Trophoblast cell (in vitro differentiated cells and primary cell): Measurements from ENCODE around the gene BICC1.

Experiments used
- DNase-seq, 2 donors: peaks; one replicate each; pipeline ENCODE4 v3.0.0-alpha.2; 2016
- H2AFZ ChIP-seq: 2 replicates; pipeline ENCODE4 v1.6.1; 2013; ENCODE audit warnings: low read length, moderate library complexity, mild to moderate bottlenecking; ENCODE audit not compliant: insufficient read depth, poor library complexity
- H2AK5ac ChIP-seq: 2 replicates; pipeline ENCODE4 v1.6.1; 2013; ENCODE audit warnings: mild to moderate bottlenecking, low read length
- H2BK120ac ChIP-seq: 2 replicates; pipeline ENCODE4 v1.6.1; 2013; ENCODE audit warnings: low read length, mild to moderate bottlenecking, moderate library complexity; ENCODE audit not compliant: insufficient read depth, poor library complexity
- H2BK12ac ChIP-seq: 2 replicates; pipeline ENCODE4 v1.6.1; 2013; ENCODE audit warnings: mild to moderate bottlenecking, low read length, moderate library complexity
- H2BK5ac ChIP-seq: 2 replicates; pipeline ENCODE4 v1.6.1; 2013; ENCODE audit warnings: low read length, low read depth, moderate library complexity, mild to moderate bottlenecking; ENCODE audit not compliant: poor library complexity
- H3K14ac ChIP-seq: 2 replicates; pipeline ENCODE4 v1.6.1; 2013; ENCODE audit warnings: mild to moderate bottlenecking, low read length
- H3K18ac ChIP-seq: 2 replicates; pipeline ENCODE4 v1.6.1; 2013; ENCODE audit warnings: mild to moderate bottlenecking, low read length
- H3K23ac ChIP-seq: 2 replicates; pipeline ENCODE4 v1.6.1; 2013; ENCODE audit warnings: low read length
- H3K27ac ChIP-seq: 2 replicates; pipeline ENCODE4 v1.5.1; 2013; ENCODE audit warnings: low read depth, mild to moderate bottlenecking, inconsistent platforms, low read length, moderate library complexity
- H3K27me3 ChIP-seq: 2 replicates; pipeline ENCODE4 v1.6.1; 2013; ENCODE audit warnings: inconsistent platforms, mild to moderate bottlenecking, low read length, moderate library complexity; ENCODE audit not compliant: insufficient read depth
- H3K36me3 ChIP-seq, 2 experiments: 1 replicate in 1 of 2; 2 replicates in 1 of 2; pipeline ENCODE4 v1.6.1; 2013; ENCODE audit warnings: low read length in 2 of 2, mild to moderate bottlenecking in 2 of 2, moderate library complexity in 1 of 2; ENCODE audit not compliant: insufficient read depth in 2 of 2, control insufficient read depth in 1 of 2
- H3K4ac ChIP-seq: 2 replicates; pipeline ENCODE4 v1.6.1; 2013; ENCODE audit warnings: low read depth, mild to moderate bottlenecking, low read length, moderate library complexity
- H3K4me1 ChIP-seq, 2 experiments: 1 replicate in 1 of 2; 2 replicates in 1 of 2; pipeline ENCODE4 v1.6.1; 2013; ENCODE audit warnings: low read length in 2 of 2, mild to moderate bottlenecking in 2 of 2, moderate library complexity in 1 of 2; ENCODE audit not compliant: insufficient read depth in 2 of 2, control insufficient read depth in 1 of 2
- H3K4me2 ChIP-seq: 2 replicates; pipeline ENCODE4 v1.6.1; 2013; ENCODE audit warnings: inconsistent platforms, mild to moderate bottlenecking, low read length, moderate library complexity
- H3K4me3 ChIP-seq: 2 replicates; pipeline ENCODE4 v1.5.1; 2013; ENCODE audit warnings: mild to moderate bottlenecking, low read depth, low read length, inconsistent platforms
- H3K79me1 ChIP-seq: one replicate; pipeline ENCODE4 v1.6.1; 2013; ENCODE audit warnings: low read length
- H3K79me2 ChIP-seq: 2 replicates; pipeline ENCODE4 v1.6.1; 2013; ENCODE audit warnings: low read length, mild to moderate bottlenecking; ENCODE audit not compliant: control insufficient read depth, insufficient read depth, poor library complexity
- H3K9ac ChIP-seq: 2 replicates; pipeline ENCODE4 v1.6.1; 2013; ENCODE audit warnings: mild to moderate bottlenecking, low read length
- H3K9me3 ChIP-seq: 2 replicates; pipeline ENCODE4 v1.6.1; 2013; ENCODE audit warnings: low read depth, mild to moderate bottlenecking, control low read depth, inconsistent platforms, low read length; ENCODE audit not compliant: insufficient read depth
- H4K12ac ChIP-seq: 2 replicates; pipeline ENCODE4 v1.6.1; 2013; ENCODE audit warnings: low read depth, mild to moderate bottlenecking, low read length, moderate library complexity
- H4K8ac ChIP-seq: 2 replicates; pipeline ENCODE4 v1.6.1; 2013; ENCODE audit warnings: low read depth, mild to moderate bottlenecking, low read length, moderate library complexity
- H4K91ac ChIP-seq: one replicate; pipeline ENCODE4 v1.6.1; 2013; ENCODE audit warnings: low read depth, mild to moderate bottlenecking, low read length, moderate library complexity
- WGBS: extraction: QIAGEN DNeasy Blood & Tissue Kit; methylation state at CpG from one replicate; pipeline ENCODE4 v1.1.7; 2013; ENCODE audit warnings: missing lambda C conversion rate; ENCODE audit not compliant: insufficient read length, insufficient coverage; ENCODE audit errors: extremely low coverage; 5-methylcytosine and 5-hydroxymethylcytosine counted together

BICC1 gene

DNA sequence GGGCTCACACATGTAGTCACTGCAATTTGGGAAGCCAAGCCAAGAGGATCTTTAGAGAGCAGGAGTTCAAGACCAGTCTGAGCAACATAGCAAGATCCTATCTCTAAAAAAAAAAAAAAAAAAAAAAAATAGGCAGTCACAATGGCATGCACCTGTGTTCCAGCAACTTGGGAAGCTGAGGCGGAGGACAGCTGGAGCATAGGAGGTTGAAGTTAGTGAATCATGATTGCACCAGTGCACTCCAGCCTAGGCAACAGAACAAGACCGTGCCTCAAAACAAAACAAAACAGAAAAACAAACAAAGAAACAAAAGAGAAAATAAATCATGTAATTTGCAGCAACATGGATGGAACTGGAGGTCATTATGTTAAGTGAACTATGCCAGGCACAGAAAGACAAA is 33.6 kb upstream of the BICC1 start:
- H3K4me3 ChIP-seq = no peak overlapping the region
- no peak overlapping the region for H2BK5ac ChIP-seq
- no peak overlapping the region for H3K27ac ChIP-seq
- H3K4me2 ChIP-seq = no peak overlapping the region
- no peaks in the 10 kb centered on the region for H3K79me2 ChIP-seq
- no peak overlapping the region for H2BK12ac ChIP-seq
- H3K27me3 ChIP-seq = no peaks in the 10 kb centered on the region
- WGBS = no CpG with 5 or more reads among the region's 2 CpGs
- no peak overlapping the region for H2BK120ac ChIP-seq
- H3K4ac ChIP-seq = no peak overlapping the region
- H3K9ac ChIP-seq = no peak overlapping the region
- H4K12ac ChIP-seq = no peak overlapping the region
- no peak overlapping the region for H3K23ac ChIP-seq
- no peaks in the 10 kb centered on the region for H3K79me1 ChIP-seq
- H2AFZ ChIP-seq = no peak overlapping the region
- H3K36me3 ChIP-seq = no peaks in the 10 kb centered on the region
- peak; percentile 51 to 77 for DNase-seq
- H3K14ac ChIP-seq = no peak overlapping the region
- H2AK5ac ChIP-seq = no peak overlapping the region
- no peak overlapping the region for H3K18ac ChIP-seq
- H3K4me1 ChIP-seq = peaks cover 0 to 3% of the 10 kb centered on the region in 2 experiments
- H3K9me3 ChIP-seq = no peaks in the 10 kb centered on the region
- no peak overlapping the region for H4K8ac ChIP-seq
- H4K91ac ChIP-seq = no peak overlapping the region

GRCh38 chr10:58480321-58480720 is 32.4 kb upstream of the BICC1 start:
- no peak overlapping the region for H2BK120ac ChIP-seq
- H2AFZ ChIP-seq = no peak overlapping the region
- no peak for DNase-seq
- no peak overlapping the region for H4K12ac ChIP-seq
- no peaks in the 10 kb centered on the region for H3K27me3 ChIP-seq
- H3K4me1 ChIP-seq = peaks cover 0 to 3% of the 10 kb centered on the region in 2 experiments
- no peak overlapping the region for H3K27ac ChIP-seq
- no peaks in the 10 kb centered on the region for H3K79me1 ChIP-seq
- H3K79me2 ChIP-seq = no peaks in the 10 kb centered on the region
- H2BK12ac ChIP-seq = no peak overlapping the region
- no peak overlapping the region for H3K4me3 ChIP-seq
- H4K8ac ChIP-seq = no peak overlapping the region
- no peak overlapping the region for H2BK5ac ChIP-seq
- no peak overlapping the region for H3K4ac ChIP-seq
- no peak overlapping the region for H3K23ac ChIP-seq
- no peak overlapping the region for H3K4me2 ChIP-seq
- no peaks in the 10 kb centered on the region for H3K9me3 ChIP-seq
- no CpG with 5 or more reads among the region's 3 CpGs for WGBS
- H3K36me3 ChIP-seq = no peaks in the 10 kb centered on the region
- H3K14ac ChIP-seq = no peak overlapping the region
- H4K91ac ChIP-seq = no peak overlapping the region
- H2AK5ac ChIP-seq = no peak overlapping the region
- no peak overlapping the region for H3K9ac ChIP-seq
- H3K18ac ChIP-seq = no peak overlapping the region

GRCh38 chr10:58481569-58482109 is 31.0 kb upstream of the BICC1 start:
- DNase-seq = no peak
- no peak overlapping the region for H4K91ac ChIP-seq
- H2BK120ac ChIP-seq = no peak overlapping the region
- H3K9ac ChIP-seq = no peak overlapping the region
- 100% methylated on average over 1 of the region's 2 CpGs for WGBS
- no peak overlapping the region for H4K8ac ChIP-seq
- H3K23ac ChIP-seq = no peak overlapping the region
- no peaks in the 10 kb centered on the region for H3K79me1 ChIP-seq
- H2AFZ ChIP-seq = no peak overlapping the region
- no peak overlapping the region for H3K14ac ChIP-seq
- no peaks in the 10 kb centered on the region for H3K4me1 ChIP-seq
- H3K4me3 ChIP-seq = no peak overlapping the region
- H3K4ac ChIP-seq = no peak overlapping the region
- H2AK5ac ChIP-seq = no peak overlapping the region
- no peak overlapping the region for H2BK12ac ChIP-seq
- H3K27ac ChIP-seq = no peak overlapping the region
- H3K27me3 ChIP-seq = no peaks in the 10 kb centered on the region
- H3K4me2 ChIP-seq = no peak overlapping the region
- H3K79me2 ChIP-seq = no peaks in the 10 kb centered on the region
- H4K12ac ChIP-seq = no peak overlapping the region
- no peak overlapping the region for H2BK5ac ChIP-seq
- H3K9me3 ChIP-seq = no peaks in the 10 kb centered on the region
- H3K18ac ChIP-seq = no peak overlapping the region
- no peaks in the 10 kb centered on the region for H3K36me3 ChIP-seq

- H3K9me3 ChIP-seq = no peaks in the 10 kb centered on the region
- no peak overlapping the region for H2AFZ ChIP-seq
- peak in 1 of 2 donors; percentile 17 for DNase-seq
- no peaks in the 10 kb centered on the region for H3K79me2 ChIP-seq
- H4K8ac ChIP-seq = no peak overlapping the region
- no peaks in the 10 kb centered on the region for H3K36me3 ChIP-seq
- H3K23ac ChIP-seq = no peak overlapping the region
- no peaks in the 10 kb centered on the region for H3K79me1 ChIP-seq
- no peak overlapping the region for H2BK5ac ChIP-seq
- H4K12ac ChIP-seq = no peak overlapping the region
- no peak overlapping the region for H3K4ac ChIP-seq
- no peak overlapping the region for H3K27ac ChIP-seq
- no peak overlapping the region for H2BK12ac ChIP-seq
- H3K14ac ChIP-seq = no peak overlapping the region
- no peak overlapping the region for H3K18ac ChIP-seq
- no peak overlapping the region for H2AK5ac ChIP-seq
- H3K4me1 ChIP-seq = no peaks in the 10 kb centered on the region
- H3K27me3 ChIP-seq = no peaks in the 10 kb centered on the region
- no peak overlapping the region for H3K4me2 ChIP-seq
- no peak overlapping the region for H3K9ac ChIP-seq
- H4K91ac ChIP-seq = no peak overlapping the region
- no CpG with 5 or more reads among the region's 1 CpG for WGBS
- H2BK120ac ChIP-seq = no peak overlapping the region
- no peak overlapping the region for H3K4me3 ChIP-seq
Observed at GRCh38 chr10:58486821-58487220, 25.9 kb upstream of the BICC1 start.
